Suprapubic skin (tissue), 4 donors: ENCODE measurements around the gene NIPBL.

Experiments used
- CTCF ChIP-seq, 2 donors: fragments of 200-600 bp in 1 of 2; fragments of 450-650 bp in 1 of 2; sonication (generic) in 1 of 2; IDR thresholded peaks; one replicate each; pipeline ENCODE4 v1.5.1; 2016 to 2019; ENCODE audit warnings: antibody characterized with exemption in 2 of 2, mild to moderate bottlenecking in 1 of 2, moderate library complexity in 1 of 2
- POLR2A ChIP-seq, 2 donors: fragments of 450-650 bp; IDR thresholded peaks; one replicate each; pipeline ENCODE4 v1.6.1; 2017; ENCODE audit warnings: antibody characterized with exemption in 2 of 2, mild to moderate bottlenecking in 2 of 2, moderate library complexity in 2 of 2
- POLR2AphosphoS5 ChIP-seq, 3 donors: sonication (generic); formaldehyde crosslinking; IDR thresholded peaks; one replicate each; pipeline ENCODE4 v1.6.1; 2017; ENCODE audit warnings: antibody characterized with exemption in 3 of 3

- TF ChIP-seq CTCF (IDR thresholded peaks at IDR 0.05) = no peak
- no peak for TF ChIP-seq POLR2A (IDR thresholded peaks at IDR 0.05)
- TF ChIP-seq POLR2AphosphoS5 (IDR thresholded peaks at IDR 0.05) = no peak
Observed at GRCh38 chr5:36919238-36919637, 42.7 kb downstream of the NIPBL start.
